ENCODE data around the gene CAB39. TPM values are rescaled to one million over a fixed set of nuclear protein-coding genes. Genes with fewer than 3 reads are reported as not detected.
A peak's percentile ranks its signal among the peaks of the same experiment; 100 is the strongest.

CAB39 gene
- total RNA-seq (100 to 1,000 TPM in 1 of 2 donors, 10 to 100 TPM in 1; 69.1 to 123 TPM), polyA plus RNA-seq (10 to 100 TPM; 19.4 to 45.1 TPM)
- long read RNA-seq, donor 1, transcript CAB39-201 (9 exons, 3,826 nt): major isoform, 6 of 14 reads
- long read RNA-seq, donor 1, partial matches to known transcripts: 5 of 14 reads
- long read RNA-seq, donor 1, other reads (novel, unspliced or antisense): 0 of 14 reads
- long read RNA-seq, donor 2, partial matches to known transcripts: 0 of 3 reads
- long read RNA-seq, donor 2, other reads (novel, unspliced or antisense): 0 of 3 reads
- long read RNA-seq, donor 3, partial matches to known transcripts: 0 of 4 reads
- long read RNA-seq, donor 3, other reads (novel, unspliced or antisense): 0 of 4 reads
- long read RNA-seq, donor 4, partial matches to known transcripts: 0 of 2 reads
- long read RNA-seq, donor 4, other reads (novel, unspliced or antisense): 0 of 2 reads
- long read RNA-seq, donor 5, partial matches to known transcripts: 107 of 112 reads
- long read RNA-seq, donor 5, other reads (novel, unspliced or antisense): 0 of 112 reads

DNA sequence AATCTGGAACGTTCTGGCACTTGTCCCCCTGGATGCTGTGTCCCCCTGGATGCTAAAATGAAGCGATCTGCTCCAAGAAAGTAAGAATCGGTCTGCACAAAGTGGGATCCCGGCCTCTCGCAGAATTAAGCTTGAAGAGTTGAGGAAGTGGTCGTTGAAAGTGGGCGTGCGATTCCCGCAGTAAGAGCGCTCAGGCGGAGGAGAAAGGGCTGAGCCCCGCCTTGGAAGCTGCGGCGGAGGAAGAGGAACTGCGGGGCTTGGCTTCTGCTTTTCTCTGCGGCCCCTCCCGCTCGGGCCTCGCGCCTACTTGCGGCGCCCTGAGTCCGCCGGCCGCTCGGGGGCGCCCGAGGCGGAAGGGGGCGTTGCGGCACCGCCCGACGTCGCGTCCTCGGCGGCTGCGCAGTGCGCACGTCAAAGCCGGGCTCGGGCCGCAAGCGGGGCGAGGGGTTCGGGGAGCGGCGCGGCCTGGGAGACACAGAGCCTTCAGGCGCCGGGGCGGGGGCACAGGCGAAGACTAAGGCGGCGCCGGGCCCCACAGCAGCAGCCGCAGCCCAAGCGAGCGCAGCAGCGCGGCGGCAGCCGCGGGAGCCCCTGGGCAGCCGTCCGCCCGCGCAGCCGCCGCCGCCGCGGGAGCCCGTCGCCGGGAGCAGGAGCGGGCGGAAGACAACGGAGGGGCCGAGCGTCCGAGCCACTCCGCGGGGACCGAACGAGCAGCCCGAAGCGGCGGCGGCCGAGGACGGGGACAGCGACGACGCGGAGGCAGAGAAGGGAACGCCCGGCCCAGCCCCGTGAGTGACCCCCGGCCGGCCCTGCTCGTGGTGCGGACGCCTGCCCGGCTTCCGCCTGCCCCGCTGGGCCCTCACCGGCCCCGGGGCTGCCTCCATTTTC is at the start of gene CAB39:
CAB39 (plus strand) TSS at position 400 of the 888 bp plus-strand sequence. CDS start 47,160 bp downstream, outside the sequence.
- TF ChIP-seq, protein P1, sequence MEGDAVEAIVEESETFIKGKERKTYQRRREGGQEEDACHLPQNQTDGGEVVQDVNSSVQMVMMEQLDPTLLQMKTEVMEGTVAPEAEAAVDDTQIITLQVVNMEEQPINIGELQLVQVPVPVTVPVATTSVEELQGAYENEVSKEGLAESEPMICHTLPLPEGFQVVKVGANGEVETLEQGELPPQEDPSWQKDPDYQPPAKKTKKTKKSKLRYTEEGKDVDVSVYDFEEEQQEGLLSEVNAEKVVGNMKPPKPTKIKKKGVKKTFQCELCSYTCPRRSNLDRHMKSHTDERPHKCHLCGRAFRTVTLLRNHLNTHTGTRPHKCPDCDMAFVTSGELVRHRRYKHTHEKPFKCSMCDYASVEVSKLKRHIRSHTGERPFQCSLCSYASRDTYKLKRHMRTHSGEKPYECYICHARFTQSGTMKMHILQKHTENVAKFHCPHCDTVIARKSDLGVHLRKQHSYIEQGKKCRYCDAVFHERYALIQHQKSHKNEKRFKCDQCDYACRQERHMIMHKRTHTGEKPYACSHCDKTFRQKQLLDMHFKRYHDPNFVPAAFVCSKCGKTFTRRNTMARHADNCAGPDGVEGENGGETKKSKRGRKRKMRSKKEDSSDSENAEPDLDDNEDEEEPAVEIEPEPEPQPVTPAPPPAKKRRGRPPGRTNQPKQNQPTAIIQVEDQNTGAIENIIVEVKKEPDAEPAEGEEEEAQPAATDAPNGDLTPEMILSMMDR (IDR thresholded peaks at IDR 0.05; ENCODE audit: control extremely low read depth, extremely low read depth): peak; percentile 88

DNA sequence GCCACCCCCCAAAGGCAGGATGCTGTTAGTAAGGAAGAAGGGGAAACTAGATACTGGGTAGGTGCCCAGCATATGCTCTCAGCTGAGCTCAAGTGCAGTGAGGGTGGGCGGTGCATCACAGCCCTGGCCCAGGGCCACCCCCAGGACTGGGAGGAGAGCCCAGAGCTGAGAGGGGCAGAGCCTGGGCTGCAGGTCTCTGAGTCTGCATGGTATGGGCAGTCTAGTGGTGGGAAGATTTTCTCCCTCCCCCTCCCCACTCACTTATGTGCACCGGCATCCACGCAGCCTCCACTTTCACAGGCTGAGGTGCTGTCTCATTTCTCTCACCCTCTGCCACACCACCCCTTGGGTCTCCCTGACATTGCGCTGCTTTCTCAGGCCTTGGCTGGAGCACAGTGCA is 48.5 kb upstream of the CAB39 start:
- TF ChIP-seq, protein P1 (IDR thresholded peaks at IDR 0.05; ENCODE audit: control extremely low read depth, extremely low read depth): no peak
- Histone ChIP-seq H3K27ac (ENCODE audit: low read depth in 1 of 2, low read length in 1 of 2) (no peak overlapping the region), H3K9me3 (ENCODE audit: control insufficient read depth in 4 of 4, insufficient read depth in 3 of 4, low read length in 3 of 4) (no peaks in the 10 kb centered on the region), H3K36me3 (ENCODE audit: control insufficient read depth in 4 of 4, insufficient read depth in 4 of 4, low read length in 4 of 4) (no peaks in the 10 kb centered on the region), H3K4me1 (ENCODE audit: control insufficient read depth in 5 of 5, insufficient read depth in 5 of 5, low read length in 5 of 5) (peaks cover 0 to 15% (median 0%) of the 10 kb centered on the region in 5 donors), H3K27me3 (ENCODE audit: control insufficient read depth in 3 of 3, insufficient read depth in 3 of 3, low read length in 2 of 3) (no peaks in the 10 kb centered on the region), H3K9ac (ENCODE audit: insufficient read depth in 1 of 2, low read length in 2 of 2) (no peak overlapping the region), H3K4me3 (no peak overlapping the region)
- DNase-seq: peak; percentile 18 to 43 (median 30)
- ATAC-seq (ENCODE audit: insufficient read depth, low FRiP score): no peak
- WGBS, 2 donors: 65 to 77% methylated on average over 4 of the region's 4 CpGs

More for the DNA sequence above, at the start of gene CAB39:
- peak within 1 kb of the TSS; percentile 99 for H3K4me3 ChIP-seq
- no peaks in the 10 kb centered on the region for H3K36me3 ChIP-seq (ENCODE audit: control insufficient read depth in 4 of 4, insufficient read depth in 4 of 4, low read length in 4 of 4)
- peak; percentile 90 to 96 (median 92) for DNase-seq
- peak within 1 kb of the TSS; percentile 97 to 98 for H3K27ac ChIP-seq (ENCODE audit: low read depth in 1 of 2, low read length in 1 of 2)
- H3K9ac ChIP-seq (ENCODE audit: insufficient read depth in 1 of 2, low read length in 2 of 2): peak within 1 kb of the TSS; percentile 65 to 88
- WGBS, 2 donors: 0% methylated on average over 84 to 110 of the region's 110 CpGs
- no peaks in the 10 kb centered on the region for H3K9me3 ChIP-seq (ENCODE audit: control insufficient read depth in 4 of 4, insufficient read depth in 3 of 4, low read length in 3 of 4)
- peaks cover 0 to 24% (median 8%) of the 10 kb centered on the region in 5 donors for H3K4me1 ChIP-seq (ENCODE audit: control insufficient read depth in 5 of 5, insufficient read depth in 5 of 5, low read length in 5 of 5)
- peak; percentile 91 for ATAC-seq (ENCODE audit: insufficient read depth, low FRiP score)
- no peaks in the 10 kb centered on the region for H3K27me3 ChIP-seq (ENCODE audit: control insufficient read depth in 3 of 3, insufficient read depth in 3 of 3, low read length in 2 of 3)

DNA sequence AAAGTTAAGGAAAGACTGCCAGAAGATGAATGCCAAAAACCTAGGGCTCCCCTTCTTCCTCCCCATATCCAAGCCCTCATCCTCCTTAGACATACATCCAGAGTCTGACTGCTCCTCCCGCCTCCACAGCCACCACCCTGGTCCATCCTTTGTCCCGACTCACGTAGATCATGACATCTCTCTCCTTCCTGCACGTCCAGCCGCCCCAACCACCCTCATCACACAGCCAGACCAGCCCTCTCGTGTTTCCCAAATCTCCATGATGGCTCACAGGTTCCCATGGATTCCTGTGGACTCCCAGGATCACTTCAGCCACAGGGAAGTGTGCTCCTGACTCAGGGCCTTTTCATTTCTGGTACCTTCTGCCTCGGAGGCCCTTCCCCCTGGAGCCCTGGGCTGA is 47.8 kb upstream of the CAB39 start:
- TF ChIP-seq, protein P1 (IDR thresholded peaks at IDR 0.05; ENCODE audit: control extremely low read depth, extremely low read depth): no peak
- 82 to 88% methylated on average over 7 of the region's 7 CpGs for WGBS, 2 donors
- no peak overlapping the region for H3K4me3 ChIP-seq
- H3K9me3 ChIP-seq (ENCODE audit: control insufficient read depth in 4 of 4, insufficient read depth in 3 of 4, low read length in 3 of 4): no peaks in the 10 kb centered on the region
- peaks cover 0 to 15% (median 4%) of the 10 kb centered on the region in 5 donors for H3K4me1 ChIP-seq (ENCODE audit: control insufficient read depth in 5 of 5, insufficient read depth in 5 of 5, low read length in 5 of 5)
- ATAC-seq (ENCODE audit: insufficient read depth, low FRiP score) (no peak), DNase-seq (no peak)
- H3K27me3 ChIP-seq (ENCODE audit: control insufficient read depth in 3 of 3, insufficient read depth in 3 of 3, low read length in 2 of 3): no peaks in the 10 kb centered on the region
- no peaks in the 10 kb centered on the region for H3K36me3 ChIP-seq (ENCODE audit: control insufficient read depth in 4 of 4, insufficient read depth in 4 of 4, low read length in 4 of 4)
- no peak overlapping the region for H3K27ac ChIP-seq (ENCODE audit: low read depth in 1 of 2, low read length in 1 of 2)
- H3K9ac ChIP-seq (ENCODE audit: insufficient read depth in 1 of 2, low read length in 2 of 2): no peak overlapping the region

All from lung (tissue), 16 donors.